HG03135 (cell line): ENCODE results near the gene ADAMTSL1.

ENCODE experiments used
- ATAC-seq: cut with Tn5 transposase; IDR thresholded peaks from one replicate; pipeline ENCODE4 v1.9.1; 2021; ENCODE audit warnings: mild to moderate bottlenecking, moderate library complexity; ENCODE audit not compliant: unreplicated experiment

Gene ADAMTSL1

GRCh38 chr9:18466101-18466500, 7.9 kb upstream of the ADAMTSL1 start:
- ATAC-seq = no peak

- ATAC-seq = no peak
Measured at GRCh38 chr9:18467696-18468095, 6.3 kb upstream of the ADAMTSL1 start.

DNA sequence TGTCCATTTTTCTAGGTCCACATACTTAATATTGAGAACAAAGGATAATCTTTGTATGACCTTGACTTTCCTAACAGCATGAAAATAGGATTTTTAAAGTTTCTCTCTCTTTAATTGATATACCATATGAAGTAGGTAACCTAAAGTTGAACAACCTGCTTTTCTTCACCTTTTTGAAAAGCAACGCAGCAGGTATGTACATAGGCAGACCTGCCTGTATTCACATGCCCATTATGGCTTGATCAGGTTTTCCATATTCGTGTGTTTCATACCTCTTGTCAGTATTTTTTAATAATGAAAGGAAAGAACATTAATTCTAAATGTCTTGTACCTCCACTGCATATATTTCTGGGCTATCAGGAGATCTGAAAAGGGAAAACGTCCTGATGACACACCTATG, 1.5 kb upstream of the ADAMTSL1 start:
- no peak for ATAC-seq

DNA sequence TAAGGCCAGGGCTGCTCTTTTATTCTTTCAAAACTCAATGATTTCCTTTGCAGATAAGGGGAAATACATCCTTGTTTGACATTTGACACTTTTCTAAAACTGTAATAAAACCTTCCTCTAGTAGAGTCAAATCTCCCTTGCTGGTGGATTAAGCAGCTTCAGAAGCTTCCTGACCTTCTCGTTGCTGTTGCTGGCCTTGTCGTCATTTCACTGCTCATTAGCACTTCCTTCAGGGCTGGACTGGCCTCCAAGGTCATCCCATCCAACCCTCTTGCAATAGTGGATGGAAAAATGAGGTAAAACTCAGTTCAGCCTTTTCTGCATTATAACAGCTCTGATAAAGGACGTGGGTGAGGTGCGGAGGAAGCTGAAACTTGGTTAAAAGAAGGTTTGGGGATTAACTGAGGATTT, 1.1 kb upstream of the ADAMTSL1 start:
- no peak for ATAC-seq

DNA sequence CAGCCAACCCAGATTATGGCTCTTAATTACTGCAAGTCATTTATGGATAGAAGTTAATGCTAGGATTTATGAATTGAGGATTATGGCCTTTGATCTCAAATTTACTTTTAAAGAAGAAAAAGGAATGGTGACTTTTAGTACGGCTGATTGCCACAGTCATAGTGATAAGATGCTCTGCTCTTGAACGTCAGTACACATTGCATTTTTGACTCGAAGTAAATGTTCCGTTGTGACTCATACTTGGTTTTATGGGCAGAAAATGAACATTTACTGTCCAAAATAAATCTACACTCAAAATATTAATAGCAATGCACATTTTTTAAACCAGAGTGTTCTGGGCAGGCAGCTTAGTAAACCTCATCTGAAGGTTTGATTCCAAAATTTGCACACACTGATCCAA, 830 bp downstream of the ADAMTSL1 start:
- ATAC-seq = no peak

DNA sequence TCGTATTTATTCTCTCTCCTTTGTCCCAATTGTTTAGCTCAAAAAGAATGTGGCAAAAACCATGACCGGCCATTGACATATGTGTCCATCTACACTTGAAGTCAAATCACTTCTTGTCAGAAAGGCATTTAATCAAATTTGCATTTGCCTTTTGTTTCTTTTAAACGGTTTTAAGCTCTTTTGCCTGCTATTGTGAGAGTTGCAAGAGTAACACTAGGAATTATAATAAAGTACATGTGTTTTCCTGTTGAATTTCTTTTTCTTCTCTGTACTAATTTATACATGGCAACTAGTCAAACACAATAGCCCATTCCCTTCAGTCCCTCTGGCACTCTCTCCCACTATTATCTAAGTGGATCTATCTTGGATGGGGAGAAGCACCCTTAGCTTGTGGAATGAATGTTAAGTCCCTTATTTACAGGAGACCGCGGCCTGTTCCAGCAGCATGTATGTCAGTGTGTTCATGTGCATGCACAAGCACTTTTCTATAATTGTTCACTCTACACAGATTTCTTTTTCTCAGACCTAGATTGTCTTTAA, 3.2 kb downstream of the ADAMTSL1 start:
- no peak for ATAC-seq

- no peak for ATAC-seq
Measured at GRCh38 chr9:18477719-18478118, 3.8 kb downstream of the ADAMTSL1 start.

- ATAC-seq = no peak
Measured at GRCh38 chr9:18478501-18479361, 4.8 kb downstream of the ADAMTSL1 start.

DNA sequence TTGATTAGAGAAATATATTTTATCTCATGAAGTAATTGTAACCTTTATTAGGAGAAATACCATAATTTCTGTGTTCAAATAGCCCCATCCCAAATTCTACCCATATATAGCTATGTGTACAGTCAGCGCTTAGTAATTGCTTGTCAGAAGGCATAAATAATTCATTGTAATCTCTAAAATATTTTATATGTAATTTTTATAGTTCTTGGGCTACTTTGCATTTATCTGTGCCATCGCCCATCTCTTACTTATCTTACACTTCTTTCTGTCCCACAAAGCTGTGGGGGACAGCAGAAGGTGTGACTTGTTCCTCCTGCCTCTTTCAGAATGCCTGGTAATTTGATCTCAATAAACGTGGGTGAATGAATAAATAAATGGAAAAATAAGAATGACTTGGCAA, 5.5 kb downstream of the ADAMTSL1 start:
- ATAC-seq = no peak

DNA sequence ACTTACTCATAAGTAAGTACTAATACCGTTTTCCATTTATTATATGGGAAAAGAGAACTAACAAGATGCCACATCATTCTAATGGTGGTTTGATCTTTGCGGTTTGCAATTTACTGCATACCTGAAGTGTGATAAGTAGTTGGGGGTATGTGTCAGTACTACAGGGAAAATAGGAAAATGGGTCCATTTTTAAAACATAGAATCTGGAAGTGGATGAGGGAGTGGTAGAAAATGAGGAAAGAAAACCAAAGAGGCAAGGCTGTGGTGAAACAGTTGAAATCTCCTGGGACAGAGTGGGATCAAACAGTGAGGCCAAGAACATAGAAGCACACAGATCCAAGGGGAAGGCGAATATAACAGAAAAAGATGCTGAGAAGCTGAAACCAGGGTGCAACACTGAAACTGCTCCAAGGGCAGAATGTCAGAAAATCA, 6.7 kb downstream of the ADAMTSL1 start:
- no peak for ATAC-seq

DNA sequence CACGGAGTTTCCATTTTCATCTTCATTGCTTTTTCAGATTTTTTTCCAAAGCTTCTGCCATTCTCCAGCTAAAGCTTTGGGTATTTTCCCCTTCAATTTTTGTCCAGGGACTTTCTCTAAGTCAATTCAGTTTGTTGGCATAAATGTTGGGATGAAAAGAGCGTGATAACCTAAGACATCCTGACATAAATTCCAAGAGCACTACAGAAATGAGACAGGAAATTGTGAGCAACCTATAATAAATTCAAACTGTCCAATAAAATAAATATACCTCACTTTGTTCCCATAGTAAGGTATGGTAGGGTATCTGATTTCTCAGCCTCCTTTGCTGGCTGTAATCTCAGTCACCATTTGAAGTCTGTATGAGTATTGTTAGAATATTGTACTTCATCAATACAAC, 8.4 kb downstream of the ADAMTSL1 start:
- no peak for ATAC-seq

DNA sequence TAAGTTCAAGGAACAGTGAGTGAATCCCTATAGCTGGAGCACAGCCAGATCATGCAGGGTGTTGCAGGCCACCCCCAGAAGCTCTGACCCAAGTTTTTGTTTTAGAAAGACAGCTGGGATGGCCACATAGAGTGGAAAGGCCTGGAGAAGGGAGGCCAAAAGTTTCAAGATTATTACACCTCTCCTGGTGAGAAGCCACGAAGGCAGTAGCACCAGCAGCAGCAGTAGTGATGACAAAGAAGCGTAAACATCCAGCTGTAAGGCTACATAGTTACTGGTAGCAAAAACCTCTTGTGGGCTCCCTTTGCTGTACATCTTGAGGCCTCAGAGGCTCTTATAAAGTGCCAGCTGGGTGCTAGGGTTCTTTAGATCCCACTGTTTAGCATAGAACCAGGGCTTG, 11.8 kb downstream of the ADAMTSL1 start:
- ATAC-seq = no peak

DNA sequence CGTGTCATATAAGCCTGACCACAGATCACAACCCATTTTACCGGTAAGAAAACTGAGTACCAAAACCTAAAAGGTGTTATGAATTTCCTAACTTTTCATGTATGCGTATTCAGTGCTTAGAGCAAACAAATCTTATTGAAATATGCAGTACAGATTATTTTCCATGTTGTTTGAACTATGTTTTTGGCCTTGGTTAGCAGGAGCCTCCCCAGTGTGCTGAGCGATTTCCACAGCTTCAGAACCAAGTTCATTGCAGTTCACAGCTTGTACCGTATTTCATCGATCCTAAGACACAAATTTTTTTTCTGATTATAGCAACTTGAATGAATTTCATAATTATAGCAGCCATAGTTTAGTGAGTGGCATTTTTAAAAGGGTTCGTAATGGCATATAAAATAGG, 13.7 kb downstream of the ADAMTSL1 start:
- ATAC-seq = no peak

DNA sequence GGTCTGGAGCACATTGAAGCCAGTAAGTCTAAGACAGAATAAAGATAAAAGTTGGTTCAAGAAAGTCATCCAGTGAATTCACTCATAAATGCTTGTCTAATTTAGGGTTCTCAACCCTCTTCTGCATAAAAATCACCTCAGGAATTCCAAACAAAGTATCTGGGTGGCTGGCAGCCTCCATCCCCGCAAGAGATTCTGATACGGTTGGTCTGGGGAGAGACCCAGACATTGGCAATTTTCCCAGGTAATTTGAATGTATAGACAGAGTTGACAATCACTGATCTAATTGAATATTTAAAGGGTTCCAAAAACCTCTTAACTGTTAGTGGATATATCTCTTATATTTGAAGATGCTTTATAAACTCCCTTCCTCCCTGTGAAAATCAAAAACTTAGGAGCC, 14.9 kb downstream of the ADAMTSL1 start:
- ATAC-seq = no peak

DNA sequence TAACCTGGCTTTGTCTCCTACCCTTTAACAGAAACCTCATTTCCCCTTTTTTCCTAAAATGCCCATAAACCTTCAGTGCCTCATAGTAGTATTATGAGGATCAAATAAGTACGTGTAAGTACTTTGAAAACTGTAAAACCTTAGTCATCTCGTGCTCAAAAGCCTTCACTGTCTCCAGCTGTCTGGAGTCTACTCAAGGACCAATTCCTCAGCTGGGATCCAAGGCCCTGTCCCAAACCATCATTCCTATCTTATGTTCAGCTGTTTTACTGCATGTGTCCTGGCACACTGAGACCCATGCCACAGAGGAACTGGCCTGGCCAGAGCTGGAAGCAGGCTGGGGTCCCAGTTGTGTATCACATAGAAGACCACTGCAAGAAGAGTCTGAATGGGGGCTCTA, 15.9 kb downstream of the ADAMTSL1 start:
- no peak for ATAC-seq

GRCh38 chr9:18490641-18491370, 16.9 kb downstream of the ADAMTSL1 start:
- no peak for ATAC-seq

DNA sequence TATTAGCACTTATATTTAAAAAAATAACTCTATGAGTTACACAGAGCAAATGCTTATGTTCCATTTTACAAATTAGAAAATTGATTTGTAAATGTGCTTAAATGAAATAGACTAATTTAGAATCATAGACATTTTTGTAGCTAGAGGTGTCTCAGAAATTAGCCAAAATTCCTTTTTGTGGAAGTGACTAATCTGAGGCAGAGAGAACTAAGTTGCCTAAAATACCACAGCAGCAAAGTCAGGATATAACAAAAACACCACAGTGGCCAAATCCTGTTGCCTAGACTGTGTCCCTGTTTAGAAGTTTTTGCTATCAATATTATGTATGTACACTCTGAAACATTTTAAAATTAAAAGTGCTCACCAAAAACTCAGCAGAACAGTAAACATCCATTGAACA, 18.7 kb downstream of the ADAMTSL1 start:
- ATAC-seq = no peak

DNA sequence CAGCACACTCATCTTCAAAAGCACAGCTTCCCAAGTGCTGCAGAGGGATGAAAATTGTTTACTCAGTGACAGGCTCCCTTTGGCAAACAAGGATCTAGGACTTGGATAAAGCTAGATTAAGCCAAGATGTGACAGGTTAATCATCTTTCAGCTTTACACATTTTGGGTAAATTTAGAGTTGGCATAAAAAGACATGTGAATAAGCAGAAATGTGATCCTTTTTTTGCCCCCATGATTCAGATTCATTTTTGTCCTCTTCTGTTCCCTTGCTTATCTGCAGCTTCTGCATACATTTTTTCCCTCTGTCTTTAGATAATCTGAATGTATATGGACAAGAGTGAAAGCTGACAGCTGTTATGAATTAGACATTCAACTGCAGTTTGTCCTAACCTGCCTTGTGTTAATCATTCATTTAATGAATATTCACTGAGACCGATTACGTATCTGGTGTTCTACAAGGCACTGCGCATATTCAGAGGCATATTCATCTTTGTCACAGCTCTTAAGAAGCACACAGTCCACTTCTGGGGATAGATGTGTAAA, 19.6 kb downstream of the ADAMTSL1 start:
- no peak for ATAC-seq

- ATAC-seq = no peak
Measured at GRCh38 chr9:18495065-18495464, 21.1 kb downstream of the ADAMTSL1 start.

DNA sequence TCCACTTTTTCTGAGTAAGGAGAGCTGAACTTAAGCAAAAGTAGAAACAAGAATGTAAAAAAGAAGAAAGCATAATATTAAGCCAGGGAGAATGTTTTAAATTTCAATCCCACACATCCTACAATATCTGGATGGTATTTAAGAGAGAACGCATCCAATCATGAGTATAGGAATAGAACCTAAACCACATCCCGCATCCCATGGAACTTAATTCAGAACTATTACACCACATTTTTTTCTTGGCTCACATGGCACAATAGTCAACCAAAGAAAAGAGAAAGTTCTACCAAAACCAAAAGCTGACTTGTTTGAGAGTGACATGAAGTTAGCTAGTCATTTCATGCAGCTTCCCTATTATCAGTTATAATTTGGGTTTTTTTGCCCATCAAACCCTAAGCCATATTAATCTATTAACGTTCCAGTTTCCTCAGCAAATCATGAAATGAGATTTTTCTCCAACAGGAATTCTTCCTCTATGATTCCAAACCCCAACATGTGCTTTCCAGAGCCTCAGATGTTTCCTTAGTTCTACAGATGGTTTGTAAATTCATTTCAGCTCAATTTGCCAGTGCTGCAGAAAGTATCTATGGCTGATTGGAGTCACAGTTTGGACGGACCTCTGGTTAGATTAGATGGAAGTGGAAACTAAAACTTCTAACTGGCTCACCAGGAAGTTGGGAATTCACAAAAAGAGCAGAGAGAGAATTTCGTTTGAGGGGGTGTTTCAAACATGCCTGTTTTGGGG, 22.5 kb downstream of the ADAMTSL1 start:
- ATAC-seq = no peak

- ATAC-seq = no peak
Measured at GRCh38 chr9:18499062-18499461, 25.1 kb downstream of the ADAMTSL1 start.
